ENCODE results near the gene MRPS18B.

DNA sequence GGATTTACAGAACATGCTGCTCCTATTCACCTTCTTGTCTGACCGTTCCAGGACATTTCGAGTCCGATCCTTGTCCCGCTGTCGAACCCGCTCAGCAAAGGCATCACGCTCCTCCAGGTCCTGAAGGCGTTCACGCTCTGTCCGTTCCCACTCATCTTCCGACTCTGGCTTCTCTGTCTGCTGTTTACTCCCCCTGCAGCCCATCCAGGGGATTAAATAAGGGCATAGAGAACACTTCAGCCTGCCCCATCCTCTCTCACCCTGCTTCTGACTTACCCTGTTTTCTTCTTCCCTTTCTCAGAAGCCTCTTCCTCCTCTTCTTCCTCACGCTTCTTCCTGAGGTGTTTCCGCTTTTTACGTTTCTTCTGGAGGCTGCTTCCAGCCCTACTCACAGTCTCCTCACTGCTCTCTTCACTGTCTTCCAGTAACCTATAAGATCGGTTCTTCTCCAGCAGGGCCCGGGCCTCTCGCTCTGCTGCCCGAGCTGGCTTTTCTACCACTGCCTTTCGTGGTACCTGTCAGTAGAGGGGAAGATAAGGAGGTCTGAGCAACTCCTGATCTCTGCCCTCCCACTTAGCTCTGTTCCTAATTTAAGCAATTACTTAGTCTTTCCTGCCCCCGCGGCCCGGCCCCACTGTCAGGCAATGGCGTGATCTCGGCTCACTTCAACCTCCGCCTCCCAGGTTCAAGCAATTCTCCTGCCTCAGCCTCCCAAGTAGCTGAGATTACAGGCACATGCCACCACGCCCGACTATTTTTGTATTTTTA lies 53.3 kb downstream of the MRPS18B start:
- TF ChIP-seq TAF1 (IDR thresholded peaks at IDR 0.05; ENCODE audit: low read depth) = no peak
- TF ChIP-seq, protein P1, sequence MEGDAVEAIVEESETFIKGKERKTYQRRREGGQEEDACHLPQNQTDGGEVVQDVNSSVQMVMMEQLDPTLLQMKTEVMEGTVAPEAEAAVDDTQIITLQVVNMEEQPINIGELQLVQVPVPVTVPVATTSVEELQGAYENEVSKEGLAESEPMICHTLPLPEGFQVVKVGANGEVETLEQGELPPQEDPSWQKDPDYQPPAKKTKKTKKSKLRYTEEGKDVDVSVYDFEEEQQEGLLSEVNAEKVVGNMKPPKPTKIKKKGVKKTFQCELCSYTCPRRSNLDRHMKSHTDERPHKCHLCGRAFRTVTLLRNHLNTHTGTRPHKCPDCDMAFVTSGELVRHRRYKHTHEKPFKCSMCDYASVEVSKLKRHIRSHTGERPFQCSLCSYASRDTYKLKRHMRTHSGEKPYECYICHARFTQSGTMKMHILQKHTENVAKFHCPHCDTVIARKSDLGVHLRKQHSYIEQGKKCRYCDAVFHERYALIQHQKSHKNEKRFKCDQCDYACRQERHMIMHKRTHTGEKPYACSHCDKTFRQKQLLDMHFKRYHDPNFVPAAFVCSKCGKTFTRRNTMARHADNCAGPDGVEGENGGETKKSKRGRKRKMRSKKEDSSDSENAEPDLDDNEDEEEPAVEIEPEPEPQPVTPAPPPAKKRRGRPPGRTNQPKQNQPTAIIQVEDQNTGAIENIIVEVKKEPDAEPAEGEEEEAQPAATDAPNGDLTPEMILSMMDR (IDR thresholded peaks at IDR 0.05; ENCODE audit: poor library complexity, severe bottlenecking) = peak; percentile 36
- TF ChIP-seq EP300 (conservative IDR thresholded peaks at IDR 0.05; ENCODE audit: poor library complexity, severe bottlenecking) = no peak
